ENCODE measurements around the gene TMEM154. TPM values are rescaled to one million over a fixed set of nuclear protein-coding genes. Genes with fewer than 3 reads are reported as not detected.

The TMEM154 gene
- total RNA-seq, 4 donors from 2014 or later, result 81.9 to 164 (median 132) TPM

DNA sequence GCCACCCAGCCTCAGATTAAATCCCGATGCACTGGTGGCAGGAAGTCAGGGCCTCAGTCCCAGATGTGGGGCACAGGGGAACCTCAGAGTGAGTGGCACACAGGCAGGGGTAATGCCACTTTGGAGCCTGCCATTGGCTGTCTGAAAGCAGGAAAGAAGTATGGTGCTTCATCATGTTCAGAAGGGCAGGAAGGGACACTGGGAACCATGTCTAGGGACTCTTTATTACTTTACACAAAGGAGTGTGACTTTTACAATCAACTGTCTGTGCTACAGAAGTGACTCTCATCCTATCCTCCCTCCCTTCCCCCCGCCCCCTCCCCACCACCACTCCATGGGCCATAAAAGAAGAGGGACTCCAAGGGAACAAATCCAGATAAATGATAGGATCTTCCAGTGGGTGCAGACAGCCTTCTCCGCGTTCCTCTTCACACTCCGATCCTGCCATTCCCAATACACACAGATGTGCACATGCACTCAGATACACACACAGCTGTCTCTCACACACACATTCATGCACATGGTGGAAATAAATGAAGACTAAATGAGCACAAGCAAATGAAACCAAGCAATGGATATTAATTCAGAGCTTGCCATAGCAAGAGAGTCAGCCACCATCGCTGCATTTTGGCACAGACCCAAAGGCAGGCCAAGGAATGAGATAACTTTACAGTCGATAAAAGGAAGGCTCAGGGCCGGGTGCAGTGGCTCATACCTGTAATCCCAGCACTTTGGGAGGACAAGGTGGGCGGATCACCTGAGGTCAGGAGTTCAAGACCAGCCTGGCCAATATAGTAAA, 2.5 kb upstream of the TMEM154 start:
- no peaks in the 10 kb centered on the region for H3K36me3 ChIP-seq
- no peaks in the 10 kb centered on the region for H3K9me3 ChIP-seq
- no peak overlapping the region for H3K4me3 ChIP-seq
- TF ChIP-seq POLR2A (IDR thresholded peaks at IDR 0.05) (no peak), POLR2AphosphoS5 (IDR thresholded peaks at IDR 0.05) (no peak), CTCF (IDR thresholded peaks at IDR 0.05) (no peak), EP300 (IDR thresholded peaks at IDR 0.05) (no peak)
- H3K4me1 ChIP-seq, result peaks cover 51% of the 10 kb centered on the region
- WGBS, result 70% methylated on average over 9 of the region's 9 CpGs
- H3K27ac ChIP-seq, result no peak overlapping the region
- DNase-seq (ENCODE audit: low spot score in 2 of 2), result no peak
- no peaks in the 10 kb centered on the region for H3K27me3 ChIP-seq

GRCh38 chr4:152680988-152681603, 1.3 kb upstream of the TMEM154 start:
- Histone ChIP-seq H3K4me1 (peaks cover 54% of the 10 kb centered on the region), H3K9me3 (no peaks in the 10 kb centered on the region), H3K36me3 (no peaks in the 10 kb centered on the region), H3K4me3 (no peak overlapping the region), H3K27ac (no peak overlapping the region), H3K27me3 (no peaks in the 10 kb centered on the region)
- WGBS, result 47% methylated on average over 8 of the region's 8 CpGs
- DNase-seq (ENCODE audit: low spot score in 2 of 2), result no peak
- no peak for TF ChIP-seq EP300 (IDR thresholded peaks at IDR 0.05)
- TF ChIP-seq CTCF (IDR thresholded peaks at IDR 0.05), result no peak
- TF ChIP-seq POLR2A (IDR thresholded peaks at IDR 0.05), result no peak
- no peak for TF ChIP-seq POLR2AphosphoS5 (IDR thresholded peaks at IDR 0.05)

DNA sequence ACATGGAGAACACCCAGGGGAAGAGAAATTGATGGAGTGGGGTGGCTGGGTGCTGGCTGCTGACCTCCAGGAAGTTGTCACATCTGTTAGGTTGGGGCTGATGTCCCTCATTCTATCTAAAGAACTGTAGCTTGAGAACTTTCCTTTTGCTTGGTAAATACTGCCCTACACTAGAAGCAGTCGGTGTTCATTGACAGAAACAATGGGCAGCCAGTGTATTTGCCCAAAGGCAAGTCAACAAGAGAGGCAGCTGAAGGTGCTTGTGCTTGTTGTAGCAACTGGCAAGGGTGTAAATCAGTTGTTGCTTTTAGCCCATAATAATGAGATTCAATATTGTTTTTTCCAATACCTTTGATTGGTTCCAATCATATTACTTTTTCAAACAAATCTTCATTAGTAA, 956 bp downstream of the TMEM154 start:
- H3K9me3 ChIP-seq, result no peaks in the 10 kb centered on the region
- TF ChIP-seq CTCF (IDR thresholded peaks at IDR 0.05), result no peak
- no peak for TF ChIP-seq POLR2A (IDR thresholded peaks at IDR 0.05)
- TF ChIP-seq EP300 (IDR thresholded peaks at IDR 0.05), result no peak
- no peak for TF ChIP-seq POLR2AphosphoS5 (IDR thresholded peaks at IDR 0.05)
- no peaks in the 10 kb centered on the region for H3K27me3 ChIP-seq
- H3K27ac ChIP-seq, result peak overlapping the region; percentile 85
- H3K4me1 ChIP-seq, result peaks cover 59% of the 10 kb centered on the region
- H3K4me3 ChIP-seq, result peak overlapping the region; percentile 56
- H3K36me3 ChIP-seq, result no peaks in the 10 kb centered on the region
- 36% methylated on average over 1 of the region's 1 CpG for WGBS
- DNase-seq (ENCODE audit: low spot score in 2 of 2), result no peak

- no peaks in the 10 kb centered on the region for H3K9me3 ChIP-seq
- 68% methylated on average over 2 of the region's 2 CpGs for WGBS
- TF ChIP-seq EP300 (IDR thresholded peaks at IDR 0.05) (no peak), POLR2A (IDR thresholded peaks at IDR 0.05) (no peak), CTCF (IDR thresholded peaks at IDR 0.05) (no peak), POLR2AphosphoS5 (IDR thresholded peaks at IDR 0.05) (no peak)
- H3K4me3 ChIP-seq, result no peak overlapping the region
- no peak overlapping the region for H3K27ac ChIP-seq
- H3K27me3 ChIP-seq, result no peaks in the 10 kb centered on the region
- no peaks in the 10 kb centered on the region for H3K36me3 ChIP-seq
- DNase-seq (ENCODE audit: low spot score in 2 of 2), result no peak
- peaks cover 44% of the 10 kb centered on the region for H3K4me1 ChIP-seq
These were observed 2.7 kb downstream of the TMEM154 start for GRCh38 chr4:152677117-152677516.

GRCh38 chr4:152676052-152676854, 3.5 kb downstream of the TMEM154 start:
- WGBS, result 64% methylated on average over 3 of the region's 3 CpGs
- Histone ChIP-seq H3K9me3 (no peaks in the 10 kb centered on the region), H3K27me3 (no peaks in the 10 kb centered on the region), H3K4me3 (no peak overlapping the region), H3K4me1 (peaks cover 40% of the 10 kb centered on the region), H3K27ac (no peak overlapping the region), H3K36me3 (no peaks in the 10 kb centered on the region)
- no peak for DNase-seq (ENCODE audit: low spot score in 2 of 2)
- TF ChIP-seq CTCF (IDR thresholded peaks at IDR 0.05) (peak in 1 of 2 donors; percentile 2), POLR2AphosphoS5 (IDR thresholded peaks at IDR 0.05) (no peak), EP300 (IDR thresholded peaks at IDR 0.05) (no peak), POLR2A (IDR thresholded peaks at IDR 0.05) (no peak)
